Superior temporal gyrus (tissue), 1 donor: ENCODE measurements around the gene FGF1.
A peak's percentile ranks its signal among the peaks of the same experiment; 100 is the strongest.

Experiments
- DNase-seq: peaks from one replicate; pipeline ENCODE4 v3.0.0-alpha.2; 2016; ENCODE audit errors: extremely low spot score

Gene FGF1

DNA sequence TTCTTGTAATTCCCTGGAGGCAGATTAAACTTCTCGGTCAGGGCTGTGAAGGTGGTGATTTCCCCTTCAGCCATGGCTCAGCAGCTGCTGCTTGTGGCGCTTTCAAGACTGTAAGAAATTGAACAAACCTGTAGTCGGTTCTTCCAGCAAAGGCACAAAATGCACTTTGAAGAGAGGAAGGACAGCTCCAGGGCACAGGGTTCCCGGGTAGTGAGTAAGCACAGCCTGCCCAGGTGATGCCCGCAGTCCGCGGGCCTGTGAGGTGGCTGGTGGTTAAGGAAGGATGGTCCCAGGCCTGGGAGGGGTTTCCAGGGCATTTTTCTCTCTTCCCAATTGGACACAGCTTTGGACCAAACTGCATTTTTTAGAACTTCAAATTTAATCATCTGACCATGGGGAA, 71.8 kb downstream of the FGF1 start:
- DNase-seq = no peak

DNA sequence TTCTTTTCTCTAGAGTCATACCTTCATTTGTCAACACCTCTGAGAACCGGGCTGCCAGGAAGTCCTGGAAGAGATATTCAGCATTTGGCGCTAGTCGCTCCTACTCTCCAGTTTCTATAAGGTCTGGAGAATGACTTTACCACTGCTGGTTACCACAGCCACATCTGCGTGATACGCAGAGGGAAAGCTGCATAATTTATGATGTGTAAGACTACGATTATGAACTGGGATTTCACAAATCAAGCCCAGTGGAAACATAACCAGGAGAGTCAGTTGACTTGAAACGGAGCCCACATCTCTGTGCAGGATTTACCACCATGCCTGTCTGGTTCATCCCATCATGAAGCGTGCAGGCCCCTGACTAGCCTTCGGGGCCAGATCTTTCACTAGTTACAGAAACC, 72.6 kb downstream of the FGF1 start:
- no peak for DNase-seq

DNA sequence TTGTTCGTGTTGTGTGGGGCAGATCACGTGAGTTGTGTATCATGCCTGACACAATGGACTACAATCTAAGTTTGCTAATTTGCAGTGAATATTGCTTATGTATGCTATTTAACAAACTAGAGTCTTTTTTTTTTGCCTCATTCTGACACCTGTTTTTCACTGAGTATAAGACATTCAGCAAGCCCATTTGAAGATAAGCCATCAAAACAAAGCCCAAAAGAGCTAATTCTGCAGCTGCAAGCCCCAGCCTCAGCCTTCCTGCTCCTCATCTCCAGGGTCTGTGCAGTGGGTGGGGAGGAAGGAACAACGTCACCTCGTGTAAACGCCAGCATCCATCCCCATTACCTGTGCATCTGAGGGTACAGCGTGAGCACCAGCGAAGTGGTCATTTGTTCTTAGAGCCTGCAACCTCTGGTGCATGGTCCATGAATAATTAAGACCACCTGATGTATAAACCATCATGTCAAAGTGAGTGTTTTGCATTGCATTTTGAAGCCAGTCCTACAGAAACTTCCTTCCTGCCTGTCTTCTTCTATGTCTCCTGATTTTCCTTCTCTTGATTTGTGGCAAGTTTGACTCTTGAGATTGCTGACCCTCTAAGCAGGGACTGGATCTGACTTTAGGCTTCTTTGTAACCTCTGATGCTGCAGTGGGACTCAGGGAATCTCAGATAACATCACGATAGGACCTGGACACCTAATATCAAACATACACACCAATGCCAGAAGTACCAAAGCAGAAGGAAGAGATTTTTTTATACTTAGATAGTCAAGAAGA, 73.2 kb downstream of the FGF1 start:
- no peak for DNase-seq

DNA sequence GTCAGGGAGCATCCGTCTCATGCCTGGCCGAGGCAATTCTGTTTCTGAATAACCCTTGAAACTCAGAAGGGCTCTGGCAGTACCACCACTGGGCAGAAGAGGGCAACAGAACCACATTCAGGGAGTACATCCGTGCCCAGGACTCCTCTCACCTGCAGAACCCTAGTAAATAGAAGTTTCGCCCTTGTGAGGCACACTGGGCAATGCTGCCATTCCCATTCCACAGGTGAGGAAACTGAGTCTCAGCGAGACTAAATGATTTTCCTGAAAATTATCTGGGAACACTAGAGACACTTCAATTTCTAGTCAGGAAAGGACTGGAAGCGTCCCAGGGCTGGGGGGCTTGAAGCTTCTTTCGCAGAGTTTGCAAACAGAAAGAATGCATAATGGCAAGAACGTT, 74.7 kb downstream of the FGF1 start:
- peak; percentile 77 for DNase-seq

DNA sequence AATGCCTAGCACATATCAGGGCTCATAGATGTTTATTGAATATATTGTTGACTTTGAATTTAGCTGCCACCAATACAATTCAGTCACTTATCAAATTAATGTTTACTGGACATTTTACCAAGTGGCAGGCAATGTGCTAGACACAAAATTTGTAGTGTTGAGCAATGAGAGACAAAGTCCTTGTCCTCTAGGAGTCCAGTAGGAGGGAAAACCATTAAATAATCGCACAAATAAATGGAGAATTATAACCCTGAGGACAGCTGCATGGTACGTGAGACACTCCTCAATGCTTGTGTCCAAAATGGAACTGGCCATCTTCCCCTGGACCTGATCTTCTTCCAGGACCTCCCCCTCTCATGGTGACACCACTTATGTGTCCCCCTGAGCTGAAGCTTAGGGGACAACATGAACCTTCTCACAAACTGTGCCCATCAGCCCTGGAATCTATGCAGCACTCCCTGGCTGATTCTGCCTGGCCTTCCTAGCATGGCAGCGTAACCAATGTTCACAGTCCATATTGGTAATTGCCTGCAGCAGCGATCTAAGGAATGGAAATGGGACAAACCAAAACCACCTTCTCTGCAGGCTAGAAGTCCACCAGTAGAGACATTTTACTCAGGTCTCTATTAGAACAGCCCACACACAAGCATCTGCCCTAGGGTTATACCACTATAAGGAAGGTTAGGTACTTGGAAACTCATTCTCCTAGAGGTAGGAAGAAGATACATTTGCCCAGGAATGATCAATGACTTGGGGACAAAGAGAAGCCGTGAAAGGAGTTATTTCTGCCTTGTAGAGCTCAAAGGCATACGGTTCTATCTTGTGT, 75.5 kb downstream of the FGF1 start:
- no peak for DNase-seq

DNA sequence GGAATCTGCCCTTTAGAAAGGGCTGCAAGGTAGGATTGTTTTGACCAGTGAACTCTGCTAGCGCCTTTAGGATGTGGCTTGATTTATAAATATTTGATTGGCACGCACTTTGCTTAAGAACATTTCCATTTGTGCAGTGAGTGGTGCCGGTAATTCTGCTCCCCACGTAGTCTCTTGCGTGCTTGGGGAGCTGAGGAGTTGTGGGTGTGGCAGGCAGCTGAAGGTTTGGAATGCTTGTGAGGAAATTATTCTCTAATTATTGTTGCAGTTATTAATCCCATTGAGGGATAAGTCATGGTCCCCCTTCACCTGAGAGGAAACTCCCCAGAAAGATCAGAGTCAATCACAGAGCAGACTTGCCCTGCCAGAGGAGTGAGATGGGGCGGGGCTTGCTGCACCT, 76.7 kb downstream of the FGF1 start:
- DNase-seq = no peak

DNA sequence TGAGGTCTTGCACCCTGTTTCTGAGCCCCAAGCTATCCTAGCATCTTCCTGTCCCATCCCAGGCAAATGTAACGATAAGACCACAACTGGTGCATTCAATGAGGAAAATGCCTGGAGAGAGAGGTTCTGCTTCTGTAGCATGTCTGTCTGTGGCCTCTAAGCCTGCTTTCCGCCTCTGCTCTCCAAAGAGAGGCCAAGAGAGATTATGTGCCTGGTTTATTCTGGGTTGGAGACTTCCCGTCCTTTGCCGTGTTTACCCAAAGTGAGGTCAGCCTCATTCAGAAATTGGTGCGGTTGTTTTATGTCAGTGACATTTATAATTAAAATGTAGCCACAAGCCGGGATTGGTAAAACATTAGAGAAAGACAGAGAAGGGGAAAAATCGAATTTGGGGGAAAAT, 77.8 kb downstream of the FGF1 start:
- DNase-seq = no peak

DNA sequence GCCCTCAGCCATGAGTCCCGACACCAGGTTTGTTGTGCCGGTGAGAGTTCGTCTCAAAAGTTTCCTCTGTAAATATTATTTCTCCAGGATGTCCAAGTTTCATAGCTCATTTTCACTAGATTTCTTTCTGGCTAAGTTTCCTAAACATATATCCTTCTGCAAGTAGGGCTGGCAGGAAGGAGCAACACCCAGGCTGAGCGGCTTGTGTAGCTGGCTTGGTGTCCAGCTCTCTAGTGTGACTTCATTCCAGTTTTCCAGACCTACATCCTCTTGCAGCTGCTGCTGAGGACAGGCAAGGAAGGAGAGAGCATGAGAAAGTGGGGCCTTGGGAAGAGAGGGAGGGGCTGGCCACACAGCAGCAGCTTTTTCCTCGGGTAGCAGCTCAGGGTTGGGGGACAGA, 80.3 kb downstream of the FGF1 start:
- DNase-seq = no peak

DNA sequence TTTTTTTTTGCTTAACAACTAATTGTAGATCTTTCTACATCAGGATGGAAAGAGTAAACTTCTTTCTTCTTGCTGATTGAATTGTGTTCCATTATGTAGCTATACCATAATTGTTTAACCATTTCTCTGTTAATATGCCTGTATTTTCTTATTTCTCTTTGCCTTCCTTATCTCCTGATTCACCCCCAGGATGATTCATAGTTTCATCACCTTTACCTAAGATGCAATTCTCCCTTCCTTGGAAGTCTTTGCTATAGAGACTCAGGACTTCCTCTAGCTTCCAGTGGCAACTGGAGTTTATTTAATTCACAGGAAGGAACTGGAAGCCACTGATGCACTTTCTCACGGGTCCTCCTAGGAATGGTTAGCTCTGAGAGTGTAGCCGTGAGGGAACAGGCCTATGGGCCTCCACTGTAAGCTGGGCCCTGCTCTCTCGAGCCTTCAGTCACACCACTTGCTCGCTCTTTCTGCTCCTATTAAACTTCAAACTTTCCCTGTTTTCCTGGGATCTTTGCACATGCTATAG, 83.1 kb downstream of the FGF1 start:
- no peak for DNase-seq

DNA sequence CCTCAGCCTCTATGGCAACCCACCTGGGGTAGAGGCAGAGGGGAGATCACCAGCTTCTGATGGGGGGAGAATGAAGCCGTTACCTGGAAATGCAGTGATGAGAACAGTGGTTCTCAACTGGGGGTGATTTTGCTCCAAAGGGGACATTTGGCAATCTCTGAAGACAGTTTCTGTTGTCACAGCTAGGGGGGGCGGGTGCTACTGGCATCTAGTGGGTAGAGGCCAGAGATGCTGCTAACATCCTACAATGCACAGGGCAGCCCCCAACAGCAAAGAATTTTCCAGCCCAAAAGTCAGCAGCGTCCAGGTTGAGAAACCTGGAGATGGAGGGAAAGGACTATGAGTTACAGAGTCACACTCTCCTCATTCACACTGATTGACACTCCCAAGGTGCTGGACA, 84.5 kb downstream of the FGF1 start:
- no peak for DNase-seq

DNA sequence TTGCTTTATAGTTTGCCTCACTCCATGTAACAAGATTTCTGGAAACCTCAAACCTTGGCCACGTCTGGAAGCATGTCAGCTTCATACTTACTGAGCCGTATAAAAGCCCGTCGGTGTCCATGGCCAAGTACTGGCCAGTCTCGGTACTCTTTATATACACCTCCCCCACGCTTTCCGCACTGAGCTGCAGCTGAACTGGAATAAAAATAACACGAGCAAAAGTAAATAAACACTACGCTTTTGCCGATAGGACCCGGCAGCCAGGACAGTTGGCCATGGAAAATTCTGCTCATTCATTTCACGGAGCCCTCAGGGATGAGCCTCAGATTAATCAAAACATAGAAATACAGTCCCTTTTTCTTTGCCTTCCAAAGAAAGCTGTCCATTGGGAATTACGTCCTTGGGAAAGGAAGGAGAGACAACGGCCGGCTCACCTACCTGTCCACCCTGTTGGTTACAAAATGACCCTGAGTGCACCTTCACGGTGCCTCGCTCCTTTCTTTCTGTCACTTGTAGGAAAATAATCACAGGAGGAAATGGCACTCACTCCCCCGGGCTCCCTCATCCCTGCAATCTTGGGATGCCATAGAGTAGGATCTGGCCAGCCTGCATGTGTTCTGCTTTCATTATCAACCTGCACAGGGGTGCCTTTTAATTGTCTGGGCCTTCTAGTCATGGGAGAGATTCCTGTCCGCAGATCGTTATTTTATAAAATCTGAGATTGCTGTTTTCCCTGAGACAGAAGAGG, 85.1 kb downstream of the FGF1 start:
- DNase-seq = peak; percentile 38

DNA sequence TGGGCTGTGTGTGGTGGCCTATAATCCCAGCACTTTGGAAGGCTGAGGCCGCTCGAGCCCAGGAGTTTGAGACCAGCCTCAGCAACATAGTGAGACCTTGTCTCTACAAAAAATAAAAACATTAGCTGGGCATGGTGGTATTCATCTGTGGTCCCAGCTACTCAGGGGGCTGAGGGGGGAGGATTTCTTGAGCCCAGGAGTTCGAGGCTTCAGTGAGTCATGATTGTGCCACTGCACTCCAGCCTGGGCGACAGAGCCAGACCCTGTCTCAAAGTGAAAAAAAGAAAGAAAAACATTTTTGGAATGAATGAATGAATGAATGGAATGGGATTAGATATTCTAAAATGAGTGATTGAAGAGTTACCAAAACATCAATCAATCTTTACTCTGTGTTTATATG, 85.8 kb downstream of the FGF1 start:
- no peak for DNase-seq

DNA sequence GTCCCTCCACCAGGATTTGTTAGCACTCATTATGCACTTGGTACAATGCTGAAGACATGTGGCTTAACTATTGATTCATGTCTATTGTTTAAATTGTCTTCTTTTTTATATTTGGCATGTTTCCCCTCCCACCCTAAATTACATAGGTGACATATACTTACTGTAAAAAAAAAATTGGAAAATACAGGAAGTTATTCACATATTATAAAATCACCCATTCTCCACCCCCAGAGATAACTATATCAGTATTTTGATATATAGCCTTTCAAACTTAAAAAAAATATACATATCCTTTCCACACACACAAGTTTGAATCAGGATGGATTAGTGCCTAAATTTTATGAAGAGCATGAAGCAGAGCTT, 87.6 kb downstream of the FGF1 start:
- no peak for DNase-seq

DNA sequence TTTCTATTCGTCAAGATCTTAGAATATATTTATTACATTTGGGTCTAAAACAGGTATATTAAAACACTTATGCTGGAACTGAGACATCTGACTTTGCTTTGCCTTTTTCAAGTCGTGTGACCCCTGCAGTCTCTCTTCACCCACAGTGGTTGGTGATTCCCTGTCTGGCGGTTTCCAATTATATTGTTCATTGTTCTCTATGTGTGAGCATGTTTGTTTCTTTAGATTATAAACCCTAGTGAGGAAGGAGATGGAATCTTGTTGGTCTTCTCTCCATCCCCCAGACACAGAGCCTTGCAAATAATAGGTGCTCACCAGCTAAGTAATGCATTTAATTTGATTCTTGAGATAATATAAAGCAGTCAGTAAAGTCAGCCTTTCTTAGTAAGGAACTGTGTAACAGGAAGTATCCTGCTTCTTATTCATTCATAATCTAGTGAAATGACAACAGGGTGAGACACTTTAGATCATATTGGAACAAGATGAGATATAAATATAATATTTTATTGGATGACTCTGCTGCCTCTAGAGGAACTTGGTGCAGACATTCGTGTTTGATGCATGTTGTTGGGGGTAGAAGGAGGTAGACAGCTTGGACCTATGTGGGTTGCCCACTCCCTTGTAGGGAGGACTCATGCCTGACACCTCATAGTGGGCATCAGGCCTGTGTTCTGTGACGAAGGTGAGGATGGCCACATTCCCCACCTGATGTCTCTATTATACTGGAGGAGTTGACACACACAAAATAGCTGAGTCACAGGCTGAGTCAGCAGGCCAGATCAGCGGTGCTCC, 88.1 kb downstream of the FGF1 start:
- DNase-seq = peak; percentile 69

DNA sequence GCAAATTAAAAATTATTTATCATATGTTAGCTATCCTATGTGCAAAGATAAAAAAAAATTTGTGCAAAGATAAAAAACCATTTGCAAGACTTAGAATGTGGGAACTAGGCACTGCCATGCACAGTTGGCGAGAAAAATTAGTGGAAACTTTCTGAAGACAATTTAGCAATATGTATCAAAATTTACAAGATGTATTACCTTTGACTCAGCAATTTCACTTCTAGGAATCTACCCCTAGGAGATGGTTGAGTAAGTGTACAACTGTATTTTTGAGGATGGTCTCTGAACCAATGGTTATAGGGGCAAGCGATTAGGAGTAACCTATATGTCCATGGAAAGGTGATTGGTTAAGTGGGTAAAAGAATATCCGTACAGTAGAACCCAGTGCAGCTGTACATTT, 88.9 kb downstream of the FGF1 start:
- no peak for DNase-seq

DNA sequence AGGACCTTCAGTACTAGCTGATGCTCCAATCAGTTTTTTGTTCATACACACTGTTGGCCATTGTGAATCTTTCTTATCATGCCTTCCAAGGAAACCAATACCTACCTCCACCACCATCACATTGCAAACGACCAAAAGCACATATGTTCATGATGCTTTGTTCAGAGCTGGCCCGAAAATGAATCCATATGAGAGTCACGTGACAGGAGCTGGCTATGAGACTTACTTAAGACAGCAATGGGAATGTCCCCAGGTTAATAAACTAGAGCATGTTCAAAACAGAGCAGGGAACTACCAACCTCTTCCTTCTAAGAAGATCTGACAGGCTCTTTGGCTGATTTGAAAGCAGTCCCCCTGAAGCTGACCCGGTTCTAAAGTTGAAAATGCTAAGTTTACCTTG, 93.5 kb downstream of the FGF1 start:
- DNase-seq = no peak

DNA sequence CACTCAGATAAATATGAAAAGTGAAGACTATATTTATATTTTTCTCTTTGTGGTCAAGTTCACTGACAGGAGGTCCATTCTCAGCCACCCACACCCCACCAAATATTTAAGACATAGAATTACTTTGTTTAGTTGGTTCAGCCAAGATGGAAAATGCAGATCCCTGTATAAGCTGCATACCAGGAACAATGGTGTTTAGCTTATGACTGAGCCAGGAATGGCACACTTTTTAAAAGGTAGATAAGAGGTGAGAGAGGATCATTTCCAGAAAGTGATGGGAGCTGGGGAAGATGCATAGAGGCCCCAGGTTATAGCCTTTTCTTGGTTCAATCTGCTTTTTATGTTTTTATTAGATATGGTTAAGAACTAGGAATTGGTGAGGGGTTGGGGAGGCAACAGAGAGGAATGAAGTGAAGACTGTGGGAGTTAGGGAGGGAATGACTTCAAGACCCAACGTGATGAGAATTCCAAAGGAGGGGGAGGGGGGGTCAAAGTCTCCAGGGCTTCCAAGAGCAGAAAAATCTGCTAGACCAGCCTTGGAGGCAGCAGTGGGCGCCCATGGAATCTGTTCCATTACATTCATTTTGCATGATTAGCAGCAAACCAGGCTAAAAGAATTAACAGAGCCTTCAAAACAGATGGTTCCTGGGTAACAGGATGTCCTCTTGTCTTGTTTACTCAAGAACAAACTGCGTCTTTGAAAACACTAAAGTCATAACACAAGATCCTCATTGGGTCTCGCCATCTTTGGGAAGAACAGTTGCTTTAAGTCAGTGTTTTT, 95.2 kb downstream of the FGF1 start:
- DNase-seq = no peak

DNA sequence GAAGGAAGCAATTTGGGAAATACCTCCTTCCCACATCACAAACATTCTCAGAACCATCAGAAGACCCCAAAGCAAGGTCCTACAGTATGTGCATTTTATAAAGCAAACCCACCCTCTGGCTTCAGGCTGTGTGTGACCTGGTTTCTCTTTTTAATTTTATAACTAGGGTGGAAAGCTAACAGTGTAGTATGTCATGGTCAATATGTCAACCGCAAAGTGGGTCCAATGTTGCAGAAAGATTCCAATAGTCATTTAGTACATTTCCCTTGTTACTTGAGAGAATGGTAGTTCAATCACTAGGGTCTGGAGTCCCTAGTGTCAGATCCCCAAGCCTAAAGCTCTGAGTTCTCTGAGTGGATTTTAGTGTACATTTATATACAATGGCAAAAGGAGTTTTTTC, 96.2 kb downstream of the FGF1 start:
- no peak for DNase-seq

DNA sequence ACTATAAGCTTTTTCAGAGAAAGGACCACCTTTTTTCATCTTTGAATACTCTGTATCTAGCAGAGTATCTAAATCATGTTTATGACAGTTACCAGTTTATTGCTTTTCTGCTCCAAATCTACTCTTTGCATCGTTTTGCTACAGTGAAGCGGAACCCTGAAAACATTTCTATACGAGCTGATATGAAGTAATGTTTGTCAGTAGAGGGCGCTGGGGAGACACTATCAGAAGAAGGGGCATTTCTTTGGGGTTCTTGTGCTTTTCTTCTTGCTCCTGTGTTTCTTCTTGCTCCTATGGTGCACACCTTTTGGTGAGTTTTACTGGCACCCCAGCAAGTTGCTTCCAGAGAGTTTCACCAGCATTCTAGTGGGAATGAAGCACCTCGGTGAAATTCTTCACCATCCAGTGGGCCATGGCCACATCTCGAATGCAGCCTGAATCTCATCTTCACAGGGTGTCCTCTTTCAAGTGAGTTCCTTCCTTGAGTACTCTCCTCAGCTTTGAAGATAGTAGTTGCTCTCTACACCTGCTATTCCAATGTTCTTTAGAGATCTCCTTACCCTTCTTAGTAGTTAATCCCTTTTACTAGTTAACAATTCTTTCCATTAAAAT, 98.4 kb downstream of the FGF1 start:
- no peak for DNase-seq

DNA sequence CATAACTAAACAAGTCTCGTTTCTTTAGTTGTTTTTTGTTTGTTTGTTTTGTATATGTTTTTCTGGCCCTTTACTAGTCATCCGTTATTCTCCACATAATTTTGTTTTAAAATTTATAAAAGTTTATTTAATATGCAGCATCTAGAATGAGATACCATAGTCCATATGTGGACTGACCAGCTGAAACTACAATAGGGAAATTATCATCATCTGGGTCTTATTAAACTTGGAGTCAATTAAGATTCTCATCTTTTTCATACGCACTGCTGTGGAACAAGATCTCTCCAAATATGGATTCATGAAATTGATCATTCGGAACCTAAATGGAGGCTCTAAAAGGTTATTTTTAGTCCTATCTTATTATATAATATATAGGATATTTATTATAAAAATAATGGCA, 99.3 kb downstream of the FGF1 start:
- no peak for DNase-seq
